KOPT-K1 (cell line): ENCODE measurements around the gene KRT83.

Experiments used
- H3K27ac ChIP-seq: fragments of 200-600 bp; sonication (generic); 2 replicates; pipeline ENCODE4 v1.5.1; 2016; ENCODE audit warnings: antibody characterized with exemption, mild to moderate bottlenecking, low read depth, low read length; ENCODE audit not compliant: poor library complexity, severe bottlenecking
- H3K36me3 ChIP-seq: fragments of 200-600 bp; sonication (generic); 2 replicates; pipeline ENCODE4 v1.5.1; 2017; ENCODE audit warnings: antibody characterized with exemption, mild to moderate bottlenecking, low read length, moderate library complexity; ENCODE audit not compliant: insufficient read depth
- H3K9me3 ChIP-seq: fragments of 200-600 bp; sonication (generic); 2 replicates; pipeline ENCODE4 v1.5.1; 2017; ENCODE audit warnings: antibody characterized with exemption, low read length, mild to moderate bottlenecking; ENCODE audit not compliant: insufficient read depth, poor library complexity, severe bottlenecking

KRT83 gene

GRCh38 chr12:52280319-52280795 lies 40.8 kb downstream of the KRT83 start:
- Histone ChIP-seq H3K27ac (no peak overlapping the region), H3K36me3 (no peaks in the 10 kb centered on the region), H3K9me3 (no peaks in the 10 kb centered on the region)

- Histone ChIP-seq H3K27ac (no peak overlapping the region), H3K36me3 (no peaks in the 10 kb centered on the region), H3K9me3 (no peaks in the 10 kb centered on the region)
These were observed 41.5 kb downstream of the KRT83 start for GRCh38 chr12:52279422-52280318.

GRCh38 chr12:52278575-52279421 lies 42.4 kb downstream of the KRT83 start:
- Histone ChIP-seq H3K9me3 (no peaks in the 10 kb centered on the region), H3K36me3 (no peaks in the 10 kb centered on the region), H3K27ac (no peak overlapping the region)

- no peak overlapping the region for H3K27ac ChIP-seq
- no peaks in the 10 kb centered on the region for H3K36me3 ChIP-seq
- H3K9me3 ChIP-seq, result no peaks in the 10 kb centered on the region
These were observed 43.5 kb downstream of the KRT83 start for GRCh38 chr12:52277486-52278245.

- no peaks in the 10 kb centered on the region for H3K9me3 ChIP-seq
- H3K36me3 ChIP-seq, result no peaks in the 10 kb centered on the region
- no peak overlapping the region for H3K27ac ChIP-seq
These were observed 45.5 kb downstream of the KRT83 start for GRCh38 chr12:52275686-52276085.

- Histone ChIP-seq H3K36me3 (no peaks in the 10 kb centered on the region), H3K9me3 (no peaks in the 10 kb centered on the region), H3K27ac (no peak within 1 kb of the TSS)
These were observed 46.6 kb downstream of the KRT83 start, which contains the start of gene KRT86 for GRCh38 chr12:52274521-52275120. Gene KRT86, plus strand, starts transcription at chr12:52274645. Its CDS starts 27,272 bp downstream, at chr12:52301917.

DNA sequence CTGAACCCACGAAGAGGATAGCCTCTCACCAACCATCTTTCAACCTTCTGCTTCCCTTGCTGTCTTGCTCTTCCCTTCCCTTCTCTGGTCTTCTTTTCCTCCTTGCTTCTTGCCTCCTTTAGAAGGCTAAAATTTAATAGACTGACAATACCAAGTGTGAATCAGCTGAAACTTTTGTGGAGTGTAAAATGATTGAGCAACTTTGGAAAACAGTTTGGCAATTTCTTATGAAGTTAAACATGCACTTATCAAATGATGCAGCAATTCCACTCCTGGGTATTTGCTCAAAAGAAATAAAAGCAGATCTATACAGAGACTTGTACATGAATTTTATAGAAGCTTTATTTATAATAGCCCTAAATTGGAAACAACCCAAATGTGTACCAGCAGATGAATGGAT lies 50.0 kb downstream of the KRT83 start:
- Histone ChIP-seq H3K27ac (no peak overlapping the region), H3K36me3 (no peaks in the 10 kb centered on the region), H3K9me3 (no peaks in the 10 kb centered on the region)

- no peaks in the 10 kb centered on the region for H3K9me3 ChIP-seq
- no peak overlapping the region for H3K27ac ChIP-seq
- H3K36me3 ChIP-seq, result no peaks in the 10 kb centered on the region
These were observed 50.6 kb downstream of the KRT83 start for GRCh38 chr12:52270541-52271070.

- Histone ChIP-seq H3K27ac (no peak overlapping the region), H3K36me3 (no peaks in the 10 kb centered on the region), H3K9me3 (no peaks in the 10 kb centered on the region)
These were observed 53.0 kb downstream of the KRT83 start for GRCh38 chr12:52268212-52268611.

DNA sequence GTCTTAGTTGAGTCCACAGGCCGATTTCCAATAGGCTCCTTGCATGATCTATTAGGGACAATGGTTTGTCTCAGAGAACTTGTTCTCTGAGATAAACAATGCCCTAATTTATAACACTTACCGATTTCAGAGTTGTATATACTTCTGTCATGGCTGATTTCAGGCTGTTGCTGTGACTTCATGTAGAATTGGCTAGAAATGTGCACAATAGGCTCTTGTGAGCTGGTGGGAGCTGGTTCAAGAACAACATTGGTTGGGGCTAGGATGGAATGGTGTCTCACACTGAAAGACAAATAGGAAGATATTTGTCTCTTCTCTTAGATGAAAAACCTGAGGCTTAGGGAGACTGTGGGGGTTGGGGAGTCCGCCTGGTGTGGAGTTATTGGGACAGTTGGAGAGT lies 53.5 kb downstream of the KRT83 start:
- Histone ChIP-seq H3K9me3 (peaks cover 2% of the 10 kb centered on the region), H3K27ac (no peak overlapping the region), H3K36me3 (no peaks in the 10 kb centered on the region)

DNA sequence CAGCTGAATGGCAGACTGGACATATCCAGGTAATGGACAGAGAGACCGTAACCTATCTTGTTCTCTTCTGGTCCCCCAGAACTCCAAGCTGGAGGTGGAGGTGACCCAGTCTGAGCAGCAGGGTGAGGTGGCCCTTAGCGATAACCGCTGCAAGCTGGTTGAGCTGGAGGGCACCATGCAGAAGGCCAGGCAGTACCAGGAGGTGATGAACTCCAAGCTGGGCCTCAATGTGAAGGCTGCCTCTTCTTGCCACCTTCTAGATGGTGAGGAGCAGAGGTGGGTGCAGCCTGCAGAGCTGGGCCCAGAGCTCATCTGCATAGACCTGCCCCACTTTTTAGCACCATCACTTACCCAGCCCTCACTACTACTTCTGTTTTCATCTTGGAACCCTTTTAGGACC lies 53.9 kb downstream of the KRT83 start:
- Histone ChIP-seq H3K27ac (no peak overlapping the region), H3K9me3 (peaks cover 6% of the 10 kb centered on the region), H3K36me3 (no peaks in the 10 kb centered on the region)

GRCh38 chr12:52266514-52266913 lies 54.7 kb downstream of the KRT83 start:
- no peak overlapping the region for H3K27ac ChIP-seq
- no peaks in the 10 kb centered on the region for H3K36me3 ChIP-seq
- H3K9me3 ChIP-seq, result peaks cover 6% of the 10 kb centered on the region

DNA sequence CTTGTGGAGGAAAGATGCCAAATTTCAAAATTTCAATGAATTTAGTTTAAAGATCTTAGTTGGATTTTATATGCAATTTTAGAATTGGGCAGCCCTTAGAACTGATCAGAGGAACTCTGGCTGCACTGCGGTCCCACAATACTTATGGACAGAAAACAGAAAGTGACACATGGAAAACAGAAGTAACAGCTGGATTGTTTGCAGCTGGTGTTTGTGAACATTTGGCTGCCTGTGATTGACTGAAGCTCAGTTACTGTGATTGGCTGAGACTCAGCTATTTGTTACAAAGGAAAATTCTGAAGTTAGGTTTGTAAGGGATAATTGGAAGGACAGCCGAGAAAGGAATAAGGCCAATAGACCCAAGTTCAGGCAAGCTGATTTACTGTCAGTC lies 56.8 kb downstream of the KRT83 start:
- H3K36me3 ChIP-seq, result no peaks in the 10 kb centered on the region
- H3K9me3 ChIP-seq, result peaks cover 6% of the 10 kb centered on the region
- no peak overlapping the region for H3K27ac ChIP-seq
